Vagina (tissue), 2 donors: ENCODE data around the gene ENOX1.

Experiments used
- CTCF ChIP-seq, 3 experiments: fragments of 450-650 bp in 2 of 3; fragments of 200-600 bp in 1 of 3; sonication (generic) in 1 of 3; IDR thresholded peaks; one replicate each; pipeline ENCODE4 v1.5.1; 2017 to 2019; ENCODE audit warnings: antibody characterized with exemption in 3 of 3, mild to moderate bottlenecking in 2 of 3, moderate library complexity in 2 of 3
- POLR2A ChIP-seq, 2 donors: fragments of 450-650 bp; IDR thresholded peaks; one replicate each; pipeline ENCODE4 v1.6.1; 2017; ENCODE audit warnings: antibody characterized with exemption in 2 of 2, mild to moderate bottlenecking in 2 of 2, moderate library complexity in 2 of 2

DNA sequence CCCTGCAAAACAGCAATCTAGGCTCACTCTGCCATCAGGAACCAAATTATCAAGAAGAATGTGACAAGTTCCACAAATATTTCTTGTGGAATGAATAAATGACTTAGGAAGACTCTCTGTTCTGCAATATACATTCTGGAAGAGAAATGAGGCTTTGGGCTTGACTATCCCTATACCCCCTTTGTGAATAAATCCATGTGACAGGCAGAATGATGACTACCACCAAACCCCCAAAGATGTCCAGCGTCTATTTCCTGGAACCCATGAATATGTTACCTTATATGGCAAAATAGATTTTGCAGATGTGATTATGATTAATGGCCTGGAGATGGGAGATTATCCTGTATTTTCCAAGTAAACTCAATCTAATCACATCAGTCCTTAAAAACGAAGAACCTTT, 139.3 kb downstream of the ENOX1 start:
- TF ChIP-seq CTCF (IDR thresholded peaks at IDR 0.05) (no peak), POLR2A (IDR thresholded peaks at IDR 0.05) (no peak)
